GM21786 (cell line): ENCODE measurements around the gene QSER1.
"Not testable (repeated sequence)": the region's sequence is repeated elsewhere in the genome, so short reads cannot be mapped to it uniquely, and the experiment has no call there.

Experiments used
- ATAC-seq: cut with Tn5 transposase; IDR thresholded peaks from one replicate; pipeline ENCODE4 v1.9.1; 2021; ENCODE audit not compliant: unreplicated experiment

Gene QSER1

DNA sequence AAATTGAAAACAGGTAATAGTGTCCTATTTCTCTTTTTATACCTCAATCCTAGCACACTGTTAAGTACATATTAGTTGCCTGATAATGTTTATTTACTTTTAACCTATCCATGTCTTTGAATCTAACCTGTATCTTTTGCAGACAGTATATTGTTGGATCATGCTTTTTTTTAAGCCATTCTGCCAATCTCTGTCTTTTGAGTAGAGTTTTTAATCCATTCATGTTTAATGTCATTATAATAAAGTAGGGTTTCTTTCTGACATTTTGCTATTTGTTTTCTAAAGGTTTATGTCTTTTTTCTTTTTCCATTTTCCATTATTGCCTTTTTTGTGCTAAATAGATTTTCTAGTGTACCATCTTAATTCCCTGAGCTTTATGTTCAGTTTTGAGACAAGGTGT lies 99.3 kb downstream of the QSER1 start:
- ATAC-seq, result no peak

GRCh38 chr11:33000181-33000580 lies 107.6 kb downstream of the QSER1 start:
- ATAC-seq, result no peak

DNA sequence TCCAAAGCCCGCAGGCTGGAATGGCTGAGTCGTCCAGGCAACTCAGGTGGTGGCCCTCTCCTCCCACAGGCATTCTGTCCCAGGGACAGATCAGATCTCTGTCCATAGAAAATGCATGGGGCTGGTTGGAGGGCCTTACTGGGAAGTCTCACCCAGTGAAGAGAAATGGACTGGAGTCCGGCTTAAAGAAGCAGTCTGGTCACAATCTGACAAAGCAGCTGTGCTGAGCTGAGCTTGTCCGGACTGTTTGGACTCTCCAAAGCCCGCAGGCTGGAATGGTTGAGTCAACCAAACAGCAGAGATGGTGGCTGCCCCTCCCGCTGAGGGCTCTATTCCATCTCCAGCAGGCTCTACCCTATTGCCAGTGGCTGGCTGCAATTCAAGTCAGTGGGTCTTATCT lies 108.7 kb downstream of the QSER1 start:
- ATAC-seq, result no peak

- no peak for ATAC-seq
These were observed 109.3 kb downstream of the QSER1 start for GRCh38 chr11:33001751-33002542.

DNA sequence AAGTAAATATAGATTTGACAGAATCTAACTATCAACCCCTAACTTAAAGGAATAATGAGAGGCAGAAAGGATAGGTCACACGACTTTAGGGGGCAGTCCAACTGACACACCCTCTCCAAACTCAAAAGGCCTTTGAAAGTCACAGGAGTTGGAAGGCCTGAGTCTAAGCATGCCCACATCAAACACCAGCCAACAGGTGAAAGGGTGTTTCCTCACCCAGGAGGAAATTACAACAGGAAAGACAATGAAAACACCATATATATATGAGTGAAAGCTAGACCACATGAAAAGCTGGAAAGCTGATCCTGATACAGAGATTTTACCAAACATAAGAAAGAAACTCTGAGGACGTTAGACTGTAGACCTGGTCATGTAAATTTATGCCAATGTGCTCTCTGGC lies 112.6 kb downstream of the QSER1 start:
- no peak for ATAC-seq

- no peak for ATAC-seq
These were observed 113.4 kb downstream of the QSER1 start for GRCh38 chr11:33006010-33006409.

DNA sequence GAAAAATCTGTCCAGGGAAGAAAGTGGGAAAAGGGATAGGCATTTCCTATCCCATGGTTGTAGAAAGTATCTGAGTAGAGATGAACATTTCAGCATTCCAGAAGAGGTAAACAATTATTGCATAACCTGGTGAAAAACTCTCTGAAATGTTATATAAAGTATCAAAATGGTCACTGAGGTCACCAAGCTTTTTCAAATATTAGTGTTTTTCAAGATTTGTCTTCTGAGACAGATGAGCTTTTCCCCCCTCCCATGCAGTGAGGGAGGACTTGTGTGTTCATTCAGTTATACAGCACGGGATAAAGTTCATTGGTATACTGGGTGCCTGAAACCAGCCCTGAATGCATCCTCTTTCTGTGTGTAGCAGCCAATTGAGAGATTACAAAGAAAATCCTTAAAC lies 121.1 kb downstream of the QSER1 start:
- no peak for ATAC-seq

DNA sequence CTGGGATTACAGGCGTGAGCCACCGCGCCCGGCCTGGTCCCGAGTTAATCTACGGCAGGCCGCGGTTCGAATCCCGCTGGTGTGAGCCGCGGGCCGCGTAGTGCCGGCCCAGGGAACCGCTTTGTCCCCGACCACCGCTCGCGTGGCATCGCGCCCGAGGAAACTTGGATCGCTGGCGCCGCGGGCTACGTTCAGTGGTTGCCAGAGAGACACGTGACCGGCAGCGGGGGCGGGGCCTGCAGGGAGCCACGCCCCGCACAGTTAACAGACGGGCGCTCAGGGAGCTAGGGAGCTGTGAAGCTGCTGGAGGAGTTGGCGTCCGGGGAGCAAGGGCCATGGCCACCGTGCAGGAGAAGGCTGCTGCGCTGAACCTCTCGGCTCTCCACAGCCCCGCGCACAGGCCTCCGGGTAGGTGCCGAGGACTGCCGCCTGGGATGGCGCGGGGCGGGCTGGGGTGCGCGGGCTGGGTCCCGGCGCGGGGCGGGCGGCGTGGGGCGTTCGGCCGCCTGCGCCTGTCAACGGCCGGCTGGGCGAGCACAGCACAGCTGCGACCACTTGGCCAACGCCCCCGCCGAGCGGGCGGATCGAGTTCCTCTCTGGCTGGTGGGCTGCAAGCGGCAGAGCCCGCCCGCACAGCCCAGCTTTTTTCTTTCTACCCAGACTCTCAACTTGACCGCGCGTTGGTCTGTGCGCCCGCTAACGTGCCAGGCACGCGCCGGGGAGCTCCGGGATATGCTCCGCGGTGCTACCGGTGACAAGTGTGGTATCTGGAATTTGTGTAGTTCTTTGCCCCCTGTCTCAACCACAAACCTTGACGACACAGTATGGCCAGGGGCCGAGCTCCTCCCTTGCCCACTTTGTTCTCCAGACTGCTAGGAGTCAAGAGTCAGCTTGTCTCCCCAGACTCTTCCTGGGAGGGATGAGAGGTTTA lies 123.3 kb downstream of the QSER1 start, which contains the start of gene DEPDC7:
TSS of gene DEPDC7 (plus strand) at position 258 of the 931 bp plus-strand sequence. CDS start at position 336, 78 bp downstream.
- ATAC-seq, result peak; percentile 59

- ATAC-seq, result no peak
These were observed 124.0 kb downstream of the QSER1 start for GRCh38 chr11:33016654-33017053.

DNA sequence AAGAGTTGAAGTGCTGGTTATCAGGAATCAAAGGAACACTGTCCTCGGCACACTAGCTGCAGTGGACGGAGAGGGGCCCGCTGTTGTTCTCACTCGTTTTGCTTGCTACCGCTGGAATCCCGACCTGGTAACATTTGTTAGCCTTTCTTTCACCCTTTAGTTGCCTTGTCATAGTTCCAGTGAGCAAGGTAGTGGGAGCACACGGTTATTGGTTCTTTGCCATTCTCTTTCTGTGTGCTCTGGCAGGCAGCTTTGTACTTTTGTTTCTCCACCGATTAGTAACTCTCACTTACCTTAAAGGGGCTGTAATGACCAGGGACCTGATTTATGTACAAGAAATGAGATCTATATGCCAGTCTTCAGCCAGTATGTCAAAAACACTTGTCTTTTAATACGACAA lies 124.9 kb downstream of the QSER1 start:
- ATAC-seq, result no peak

DNA sequence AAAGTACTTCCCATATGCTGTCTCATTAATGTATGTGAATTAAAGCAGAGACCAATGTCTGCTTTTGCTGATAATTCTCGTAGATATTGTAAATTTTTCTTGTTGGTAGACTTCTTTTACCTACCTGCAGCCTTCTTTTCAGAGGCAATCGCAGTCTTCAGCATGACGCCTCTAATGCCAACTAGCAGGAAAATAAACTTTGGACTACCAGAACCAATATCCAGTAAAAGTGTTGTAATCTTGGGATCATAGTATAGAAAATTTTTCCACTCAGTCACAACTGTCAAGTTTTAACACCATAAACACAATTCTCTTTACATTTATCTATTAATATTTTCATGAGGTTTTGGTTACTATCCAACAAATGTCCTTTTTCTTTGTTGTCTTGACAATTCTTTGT lies 125.4 kb downstream of the QSER1 start:
- no peak for ATAC-seq

- ATAC-seq, result no peak
These were observed 126.2 kb downstream of the QSER1 start for GRCh38 chr11:33018840-33019239.

DNA sequence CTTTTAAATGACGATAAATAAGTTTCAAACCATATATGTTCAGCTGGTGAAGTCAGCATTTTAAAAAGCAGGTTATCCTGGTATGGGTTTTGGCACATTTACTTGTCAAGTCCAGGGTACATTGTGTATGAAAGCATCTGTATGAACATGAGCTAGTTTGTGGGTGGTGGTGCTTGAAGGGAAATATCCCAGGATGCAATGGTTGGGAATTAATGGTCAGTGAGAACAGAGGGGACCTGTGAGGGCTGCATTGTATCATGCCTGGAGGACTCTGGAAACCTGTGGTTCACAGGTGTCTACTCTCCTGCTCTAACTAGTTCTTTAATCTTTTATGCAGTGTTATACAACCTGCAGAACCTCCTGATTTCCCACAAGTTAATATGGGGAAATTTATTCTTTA lies 128.9 kb downstream of the QSER1 start:
- no peak for ATAC-seq

DNA sequence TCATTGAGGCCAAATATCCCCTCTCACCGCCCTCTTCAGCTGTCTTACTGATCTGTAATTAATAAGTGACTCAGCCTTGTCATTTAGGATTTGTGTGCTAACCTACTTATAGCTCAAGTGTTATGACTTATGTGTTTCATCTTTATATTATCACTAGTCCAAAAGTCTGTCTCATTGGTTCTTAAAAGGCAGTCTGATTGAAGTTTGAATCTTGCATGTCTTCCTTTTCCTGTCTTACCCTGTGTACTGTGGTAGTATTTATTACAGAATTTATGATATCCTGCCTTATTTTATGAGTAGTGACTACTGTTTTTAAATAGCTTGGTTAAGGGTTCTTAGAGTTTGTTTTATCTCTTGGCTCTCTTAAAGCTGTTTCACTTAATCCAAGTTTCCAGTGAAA lies 129.3 kb downstream of the QSER1 start:
- no peak for ATAC-seq

GRCh38 chr11:33025339-33025722 lies 132.7 kb downstream of the QSER1 start:
- no peak for ATAC-seq

DNA sequence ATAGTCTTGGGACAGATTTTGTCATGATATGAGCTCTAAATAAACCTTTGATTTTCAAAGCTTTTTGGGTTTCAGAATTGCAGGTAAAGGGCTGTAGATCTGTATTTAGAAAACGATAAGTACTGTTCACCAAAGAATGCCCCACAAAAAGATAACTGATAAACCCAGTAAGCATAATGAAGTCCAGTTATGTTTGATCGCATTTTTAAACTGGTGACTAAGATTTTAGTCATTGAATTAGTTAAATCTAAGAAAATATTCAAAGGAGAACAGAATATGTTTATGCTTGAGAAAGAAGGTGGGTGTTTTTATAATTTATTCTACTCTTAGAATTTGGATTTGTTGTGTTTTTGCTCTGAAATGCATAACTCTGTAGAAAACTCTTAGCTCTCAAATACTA lies 134.6 kb downstream of the QSER1 start:
- no peak for ATAC-seq

GRCh38 chr11:33027846-33028536 lies 135.4 kb downstream of the QSER1 start:
- ATAC-seq, result no peak

GRCh38 chr11:33028537-33028914 lies 135.9 kb downstream of the QSER1 start:
- no peak for ATAC-seq

- not testable (repeated sequence) for ATAC-seq
These were observed 136.6 kb downstream of the QSER1 start for GRCh38 chr11:33029218-33029617.
